Activated effector memory CD4-positive, alpha-beta T cell treated with anti-CD3 and anti-CD28 coated beads, Interleukin-2, amount 50 U/mL, for 16 hours (primary cell): ENCODE measurements around the gene FAM81B.

Experiments
- DNase-seq: peaks from one replicate; pipeline ENCODE4 v3.0.0-alpha.2; 2020

Gene FAM81B

DNA sequence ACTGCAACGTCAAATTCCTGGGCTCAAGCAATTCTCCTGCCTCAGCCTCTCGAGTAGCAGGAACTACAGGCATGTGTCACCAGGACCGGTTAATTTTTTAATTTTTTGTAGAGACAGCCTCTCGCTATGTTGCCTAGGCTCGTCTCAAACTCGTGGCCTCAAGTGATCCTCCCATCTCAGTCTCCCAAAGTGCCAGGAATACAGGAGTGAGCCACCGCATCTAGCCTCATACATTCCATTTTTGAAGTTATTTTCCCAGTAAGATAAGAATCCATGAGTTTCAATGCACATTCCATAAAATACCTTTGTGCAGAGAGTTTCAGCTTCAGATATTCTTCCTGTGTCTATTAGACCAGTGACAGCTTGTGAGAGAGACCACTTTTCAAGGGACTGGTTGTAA lies 93.3 kb downstream of the FAM81B start:
- no peak for DNase-seq

- no peak for DNase-seq
Measured at GRCh38 chr5:95486191-95486590, 95.0 kb downstream of the FAM81B start.

DNA sequence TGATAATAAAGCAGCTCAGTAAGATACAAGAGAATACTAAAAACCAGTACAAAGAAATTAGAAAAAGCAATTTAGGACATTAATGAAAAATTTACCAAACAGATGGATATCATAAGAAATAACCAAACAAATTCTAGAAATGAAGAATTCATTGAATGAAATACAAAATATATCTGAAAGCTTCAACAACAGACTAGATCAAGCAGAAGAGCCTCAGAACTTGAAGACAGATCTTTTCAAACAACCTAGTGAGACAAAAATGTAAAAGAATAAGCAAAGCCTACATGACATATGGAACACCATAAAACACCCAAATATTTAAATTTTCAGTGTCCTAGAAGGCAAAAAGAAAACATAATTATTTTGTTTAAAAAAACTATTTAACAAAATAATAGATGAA lies 96.7 kb downstream of the FAM81B start:
- no peak for DNase-seq
